Upper lobe of left lung (tissue), 6 donors: Measurements from ENCODE around the gene ABR. TPM values are rescaled to one million over a fixed set of nuclear protein-coding genes. Genes with fewer than 3 reads are reported as not detected.

ENCODE experiments used
- ATAC-seq, 2 donors: fragments of 200-7000 bp; cut with Tn5 transposase; one replicate each; pipeline ENCODE4 v1.9.1; 2022; ENCODE audit warnings: mild to moderate bottlenecking in 2 of 2, moderate library complexity in 2 of 2; ENCODE audit not compliant: low FRiP score in 2 of 2
- DNase-seq, 2 donors: peaks; one replicate each; pipeline ENCODE4 v3.0.0-alpha.2; 2019 to 2020
- H3K27ac ChIP-seq, 4 donors: fragments of 200-600 bp; sonication (generic); one replicate each; pipeline ENCODE4 v1.5.1; 2016 to 2019
- H3K27me3 ChIP-seq, 4 donors: fragments of 200-600 bp; sonication (generic); one replicate each; pipeline ENCODE4 v1.5.1; 2017 to 2019
- H3K36me3 ChIP-seq, 4 donors: fragments of 200-600 bp; sonication (generic); one replicate each; pipeline ENCODE4 v1.5.1; 2016 to 2019
- H3K4me1 ChIP-seq, 4 donors: fragments of 200-600 bp; sonication (generic); one replicate each; pipeline ENCODE4 v1.5.1; 2018 to 2019
- H3K4me3 ChIP-seq, 4 donors: fragments of 200-600 bp; sonication (generic); one replicate each; pipeline ENCODE4 v1.5.1; 2017 to 2019; ENCODE audit warnings: mild to moderate bottlenecking in 2 of 4, moderate library complexity in 1 of 4
- H3K9me3 ChIP-seq, 4 donors: fragments of 200-600 bp; sonication (generic); one replicate each; pipeline ENCODE4 v1.5.1; 2018 to 2019
- EP300 ChIP-seq, 4 donors: sonication (generic); formaldehyde crosslinking; IDR thresholded peaks; one replicate each; pipeline ENCODE4 v1.5.1; 2017; ENCODE audit warnings: antibody characterized with exemption in 4 of 4, control low read depth in 2 of 4
- POLR2A ChIP-seq, 4 donors: fragments of 450-650 bp; IDR thresholded peaks; one replicate each; pipeline ENCODE4 v1.5.1; 2016 to 2017; ENCODE audit warnings: antibody characterized with exemption in 4 of 4, mild to moderate bottlenecking in 2 of 4
- POLR2AphosphoS5 ChIP-seq, 2 donors: sonication (generic); formaldehyde crosslinking; IDR thresholded peaks; one replicate each; pipeline ENCODE4 v1.5.1; 2017; ENCODE audit warnings: antibody characterized with exemption in 2 of 2
- WGBS, 2 donors: methylation state at CpG; one replicate each; pipeline ENCODE4 v1.1.5; 2017 to 2018; 5-methylcytosine and 5-hydroxymethylcytosine counted together
- total RNA-seq, 6 donors: library from RNA; depleted of rRNA in 4 of 6; stranded (reverse); fragments of >200 nt in 4 of 6; gene quantifications; one replicate each; pipeline versions ENCODE4 v1.1.0 to v1.2.1, GENCODE V29; 2016 to 2021
- TF ChIP-seq, protein P1 (sequence below), 6 experiments: fragments of 450-650 bp in 4 of 6; fragments of 200-600 bp in 2 of 6; sonication (generic) in 2 of 6; IDR thresholded peaks; one replicate each; pipeline ENCODE4 v1.5.1; 2016 to 2019; ENCODE audit warnings: antibody characterized with exemption in 6 of 6
- donor health status: DM: no; HTN: no; CAD: no; lungs with moderate emphysema.
- donor health status: DM: no; HTN: yes; CAD: no; lungs with severe emphysema.

ABR gene
- total RNA-seq, 6 donors from 2014 or later, result 117 to 645 (median 206) TPM

DNA sequence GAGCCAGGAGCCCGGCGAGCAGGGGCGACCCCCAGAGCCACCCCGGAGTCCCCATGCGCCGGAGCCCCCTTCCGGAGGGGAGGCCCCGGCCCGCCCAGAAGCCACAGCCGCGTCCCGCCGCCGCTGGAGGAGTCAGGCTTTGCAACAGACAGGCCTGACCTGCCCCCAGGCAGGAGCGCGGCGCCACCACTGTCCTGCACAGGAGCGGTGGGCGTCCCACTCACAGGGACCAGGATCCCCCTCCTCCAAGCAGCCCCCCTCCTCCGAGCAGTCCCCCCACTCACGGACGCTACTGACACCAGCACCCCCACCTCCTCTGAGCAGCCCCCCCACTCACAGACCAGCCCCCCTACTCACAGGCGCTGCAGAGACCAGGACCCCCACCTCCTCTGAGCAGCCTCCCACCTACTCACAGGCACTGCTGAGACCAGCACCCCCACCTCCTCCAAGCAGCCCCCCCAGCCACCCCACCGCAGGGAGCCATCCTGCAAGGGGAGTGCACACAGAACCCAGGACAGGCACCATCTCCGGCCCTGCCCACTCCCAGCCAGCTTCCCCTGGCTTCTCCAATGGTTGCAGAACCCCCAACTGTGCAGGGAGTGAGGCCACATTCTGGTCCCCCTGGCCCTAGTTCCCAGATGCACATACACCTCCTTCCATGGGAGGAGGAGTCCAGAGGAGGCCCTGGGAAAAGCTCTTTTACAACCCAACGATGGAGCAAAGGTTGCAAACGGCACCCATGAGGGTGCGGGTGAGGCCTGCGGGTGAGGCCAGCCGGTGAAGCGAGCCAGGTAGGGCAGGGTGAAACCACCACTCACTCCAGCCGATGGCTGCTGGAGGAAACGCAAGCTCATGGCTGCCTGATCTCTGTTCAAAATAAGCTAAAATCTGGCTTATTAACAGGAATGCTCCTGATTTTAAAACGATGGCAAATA, 69.9 kb downstream of the ABR start:
- Histone ChIP-seq H3K4me3 (peak overlapping the region; percentile 41 to 91 (median 80)), H3K36me3 (no peaks in the 10 kb centered on the region), H3K4me1 (peaks cover 52 to 79% (median 62%) of the 10 kb centered on the region in 4 donors), H3K9me3 (no peaks in the 10 kb centered on the region), H3K27ac (peak overlapping the region; percentile 91 to 98 (median 95)), H3K27me3 (no peaks in the 10 kb centered on the region)
- WGBS, 2 donors, result 49 to 60% methylated on average over 9 to 14 of the region's 34 CpGs
- DNase-seq (no peak), ATAC-seq (peak in 1 of 2 donors; percentile 10)
- TF ChIP-seq POLR2AphosphoS5 (IDR thresholded peaks at IDR 0.05) (no peak), EP300 (IDR thresholded peaks at IDR 0.05) (no peak), POLR2A (IDR thresholded peaks at IDR 0.05) (peak in 1 of 4 donors; percentile 2)
- TF ChIP-seq, protein P1, sequence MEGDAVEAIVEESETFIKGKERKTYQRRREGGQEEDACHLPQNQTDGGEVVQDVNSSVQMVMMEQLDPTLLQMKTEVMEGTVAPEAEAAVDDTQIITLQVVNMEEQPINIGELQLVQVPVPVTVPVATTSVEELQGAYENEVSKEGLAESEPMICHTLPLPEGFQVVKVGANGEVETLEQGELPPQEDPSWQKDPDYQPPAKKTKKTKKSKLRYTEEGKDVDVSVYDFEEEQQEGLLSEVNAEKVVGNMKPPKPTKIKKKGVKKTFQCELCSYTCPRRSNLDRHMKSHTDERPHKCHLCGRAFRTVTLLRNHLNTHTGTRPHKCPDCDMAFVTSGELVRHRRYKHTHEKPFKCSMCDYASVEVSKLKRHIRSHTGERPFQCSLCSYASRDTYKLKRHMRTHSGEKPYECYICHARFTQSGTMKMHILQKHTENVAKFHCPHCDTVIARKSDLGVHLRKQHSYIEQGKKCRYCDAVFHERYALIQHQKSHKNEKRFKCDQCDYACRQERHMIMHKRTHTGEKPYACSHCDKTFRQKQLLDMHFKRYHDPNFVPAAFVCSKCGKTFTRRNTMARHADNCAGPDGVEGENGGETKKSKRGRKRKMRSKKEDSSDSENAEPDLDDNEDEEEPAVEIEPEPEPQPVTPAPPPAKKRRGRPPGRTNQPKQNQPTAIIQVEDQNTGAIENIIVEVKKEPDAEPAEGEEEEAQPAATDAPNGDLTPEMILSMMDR (IDR thresholded peaks at IDR 0.05), result peak in 1 of 6 experiments; percentile 28

DNA sequence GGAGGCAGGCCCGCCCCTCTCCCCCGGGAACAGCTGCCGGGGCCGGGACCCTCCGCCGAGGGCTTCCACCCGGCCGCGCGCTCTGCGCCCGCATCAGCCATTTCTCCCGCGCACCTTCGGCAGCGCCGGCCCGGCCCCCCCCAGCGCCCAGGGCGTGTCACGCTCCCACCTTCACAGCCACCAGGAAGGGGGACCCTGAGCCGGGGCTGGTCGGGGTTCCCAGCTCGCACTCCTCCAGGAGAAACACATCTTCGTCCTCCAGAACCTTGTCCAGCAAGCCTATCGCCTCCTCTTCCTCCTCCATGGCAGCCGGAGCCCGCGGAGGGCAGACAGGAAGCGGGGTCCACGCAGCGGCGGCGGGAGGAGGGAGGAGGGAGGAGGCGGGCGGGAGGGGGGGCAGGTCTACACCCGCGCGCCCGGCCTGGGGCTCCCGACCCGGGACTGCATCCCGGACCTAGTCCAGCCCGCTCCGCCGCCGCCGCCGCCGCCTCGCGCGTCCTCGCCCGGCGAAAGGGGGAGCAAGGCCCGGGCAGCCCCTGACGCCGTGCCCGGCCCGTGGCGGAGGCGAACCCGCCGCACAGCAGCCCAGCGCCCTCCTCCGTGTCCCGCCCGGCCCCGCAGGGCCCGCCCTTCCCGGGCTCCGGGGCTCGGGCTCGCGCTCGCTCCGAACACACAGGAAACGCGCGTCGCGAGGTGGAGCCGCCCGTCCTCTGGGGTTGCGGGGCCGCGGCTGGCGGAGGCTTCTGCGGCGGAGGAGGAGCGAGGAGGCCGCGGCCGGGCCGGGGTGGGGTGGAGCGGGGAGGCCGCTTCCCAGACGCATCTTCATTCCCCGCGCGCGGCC, 70.8 kb downstream of the ABR start:
- H3K36me3 ChIP-seq, result no peaks in the 10 kb centered on the region
- no peaks in the 10 kb centered on the region for H3K27me3 ChIP-seq
- H3K4me3 ChIP-seq, result peak overlapping the region; percentile 41 to 91 (median 80)
- ATAC-seq (peak in 1 of 2 donors; percentile 83), DNase-seq (peak; percentile 64 to 94)
- TF ChIP-seq POLR2A (IDR thresholded peaks at IDR 0.05), result peak in 2 of 4 donors; percentile 56 to 68
- TF ChIP-seq, protein P1 (IDR thresholded peaks at IDR 0.05), result no peak
- H3K4me1 ChIP-seq, result peaks cover 50 to 82% (median 65%) of the 10 kb centered on the region in 4 donors
- H3K9me3 ChIP-seq, result no peaks in the 10 kb centered on the region
- 0% methylated on average over 4 to 25 of the region's 103 CpGs for WGBS, 2 donors
- H3K27ac ChIP-seq, result peak overlapping the region; percentile 91 to 98 (median 95)

GRCh38 chr17:1108478-1108764, 71.4 kb downstream of the ABR start:
- 0 to 4% methylated on average over 1 to 13 of the region's 16 CpGs for WGBS, 2 donors
- Histone ChIP-seq H3K36me3 (peaks cover 0 to 4% (median 0%) of the 10 kb centered on the region in 4 donors), H3K4me1 (peaks cover 50 to 85% (median 68%) of the 10 kb centered on the region in 4 donors), H3K27ac (peak overlapping the region; percentile 91 to 98 (median 95)), H3K27me3 (no peaks in the 10 kb centered on the region), H3K4me3 (peak overlapping the region; percentile 41 to 91 (median 80)), H3K9me3 (no peaks in the 10 kb centered on the region)
- TF ChIP-seq POLR2AphosphoS5 (IDR thresholded peaks at IDR 0.05), result peak in 1 of 2 donors; percentile 20
- TF ChIP-seq, protein P1 (IDR thresholded peaks at IDR 0.05), result no peak
- DNase-seq (no peak), ATAC-seq (peak in 1 of 2 donors; percentile 0)

GRCh38 chr17:1107777-1108477, 71.9 kb downstream of the ABR start:
- H3K27me3 ChIP-seq, result no peaks in the 10 kb centered on the region
- ATAC-seq, result no peak
- DNase-seq, result peak in 1 of 2 donors; percentile 85
- no peaks in the 10 kb centered on the region for H3K9me3 ChIP-seq
- peak overlapping the region; percentile 91 to 98 (median 95) for H3K27ac ChIP-seq
- H3K36me3 ChIP-seq, result peaks cover 0 to 4% (median 0%) of the 10 kb centered on the region in 4 donors
- H3K4me1 ChIP-seq, result peaks cover 50 to 85% (median 67%) of the 10 kb centered on the region in 4 donors
- peak overlapping the region; percentile 41 to 91 (median 80) for H3K4me3 ChIP-seq
- TF ChIP-seq, protein P1 (IDR thresholded peaks at IDR 0.05), result no peak
- TF ChIP-seq EP300 (IDR thresholded peaks at IDR 0.05) (no peak), POLR2AphosphoS5 (IDR thresholded peaks at IDR 0.05) (no peak), POLR2A (IDR thresholded peaks at IDR 0.05) (no peak)
- WGBS, 2 donors, result 46 to 49% methylated on average over 3 to 24 of the region's 24 CpGs
